Stimulated activated CD8-positive, alpha-beta memory T cell treated with anti-CD3 and anti-CD28 coated beads, Interleukin-15, amount 100 ng/mL, for 24 hours (primary cell): ENCODE results near the gene AGBL4.

Experiments
- DNase-seq: peaks from one replicate; pipeline ENCODE4 v3.0.0-alpha.2; 2020; ENCODE audit warnings: low read depth

The AGBL4 gene

DNA sequence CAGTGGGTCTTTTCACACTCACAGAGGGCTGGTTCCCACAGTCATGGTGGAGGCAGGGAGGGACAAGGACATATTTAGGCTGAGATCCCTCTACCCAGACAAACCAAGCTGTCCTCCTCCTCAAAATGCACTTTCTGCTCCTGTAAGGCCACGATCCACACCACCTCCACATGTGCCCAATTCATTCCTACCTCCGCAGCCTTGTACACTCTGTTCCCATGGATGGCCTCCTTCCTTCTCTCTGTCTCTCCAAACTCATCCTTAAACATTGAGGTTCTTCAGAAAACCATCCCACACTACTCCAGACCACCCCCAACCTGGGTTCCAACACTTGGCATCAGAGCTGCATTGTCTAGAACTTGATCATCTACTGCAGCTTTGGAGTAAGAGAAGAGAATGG is 842.7 kb downstream of the AGBL4 start:
- no peak for DNase-seq

DNA sequence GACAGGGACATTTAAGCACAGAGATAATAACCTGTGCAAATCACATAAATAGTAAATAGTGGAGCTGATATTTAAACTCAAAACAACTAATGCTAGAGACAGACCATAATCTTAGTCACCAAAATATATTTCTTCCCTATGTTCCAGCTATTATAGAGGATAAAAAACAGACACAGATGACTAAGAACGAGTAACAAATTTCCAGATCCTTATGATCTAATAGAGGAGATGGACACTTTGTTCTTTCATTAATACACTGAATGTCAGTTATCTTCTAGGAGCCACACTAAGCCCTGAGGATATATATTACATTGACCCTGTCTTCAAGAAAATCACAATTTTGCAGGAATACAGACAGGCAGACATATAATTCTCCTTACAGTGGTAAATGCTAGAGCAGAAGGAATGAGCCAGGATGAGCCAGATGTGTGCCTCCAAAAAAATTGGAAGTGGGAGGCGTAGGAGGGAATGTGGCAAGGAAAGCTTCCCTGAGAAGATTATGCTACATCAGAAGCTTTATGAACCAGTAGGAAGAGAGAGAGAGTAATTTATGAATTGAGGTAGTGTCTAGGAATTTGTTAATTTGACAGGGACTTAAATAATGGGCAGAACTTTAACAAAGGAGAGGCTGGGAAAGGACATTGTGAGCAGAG is 851.7 kb downstream of the AGBL4 start:
- DNase-seq, result no peak

DNA sequence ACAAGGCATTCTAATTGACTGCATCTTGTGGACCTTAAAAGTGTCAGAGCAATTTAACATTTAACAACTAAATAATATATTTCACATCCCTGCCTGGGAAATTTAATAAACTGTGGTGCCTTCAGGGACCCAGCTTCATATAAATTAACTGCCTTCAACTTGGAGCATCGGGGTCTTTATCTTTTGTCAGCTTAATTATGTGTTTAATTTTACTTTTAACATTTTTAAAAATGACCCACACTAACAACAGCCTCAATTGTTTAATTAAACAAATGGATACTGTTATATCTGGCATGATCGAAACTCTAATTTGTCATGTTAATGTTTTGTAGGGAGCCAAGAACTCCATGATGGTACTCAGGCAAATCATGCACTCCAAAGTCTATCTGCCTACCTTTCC is 857.7 kb downstream of the AGBL4 start:
- DNase-seq, result no peak

DNA sequence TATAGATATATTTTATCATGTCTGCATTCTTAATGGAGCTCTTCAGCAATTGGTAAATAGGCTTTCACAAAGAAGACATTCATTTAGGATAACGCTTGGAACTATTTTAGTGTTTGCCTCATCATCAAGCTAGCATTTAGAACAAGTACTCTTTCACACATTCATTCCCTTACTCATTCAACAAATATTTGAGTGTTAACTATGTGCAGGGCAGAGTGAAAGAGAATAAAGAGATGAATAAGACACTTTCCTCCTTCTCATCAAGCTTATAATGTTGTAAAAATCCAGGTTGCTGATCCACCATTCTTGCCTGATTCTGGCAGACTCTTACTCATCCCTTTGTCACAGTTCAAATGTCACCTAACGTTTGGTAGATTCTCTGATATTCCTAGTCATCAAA is 860.7 kb downstream of the AGBL4 start:
- no peak for DNase-seq

DNA sequence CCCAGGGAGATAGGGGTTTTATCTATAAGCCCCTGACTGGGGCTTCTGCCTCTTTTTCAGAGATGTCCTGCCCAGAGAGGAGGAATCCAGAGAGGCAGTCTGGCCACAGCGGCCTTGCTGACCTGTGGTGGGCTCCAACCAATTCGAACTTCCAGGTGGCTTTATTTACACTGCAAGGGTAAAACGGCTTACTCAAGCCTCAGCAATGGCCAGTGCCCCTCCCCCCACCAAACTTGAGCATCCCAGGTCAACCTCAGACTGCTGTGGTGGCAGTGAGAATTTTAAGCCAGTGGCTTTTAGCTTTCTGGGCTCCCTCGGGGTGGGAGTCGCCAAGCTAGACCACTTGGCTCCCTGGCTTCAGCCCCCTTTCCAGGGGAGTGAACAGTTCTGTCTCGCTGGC is 863.1 kb downstream of the AGBL4 start:
- no peak for DNase-seq

DNA sequence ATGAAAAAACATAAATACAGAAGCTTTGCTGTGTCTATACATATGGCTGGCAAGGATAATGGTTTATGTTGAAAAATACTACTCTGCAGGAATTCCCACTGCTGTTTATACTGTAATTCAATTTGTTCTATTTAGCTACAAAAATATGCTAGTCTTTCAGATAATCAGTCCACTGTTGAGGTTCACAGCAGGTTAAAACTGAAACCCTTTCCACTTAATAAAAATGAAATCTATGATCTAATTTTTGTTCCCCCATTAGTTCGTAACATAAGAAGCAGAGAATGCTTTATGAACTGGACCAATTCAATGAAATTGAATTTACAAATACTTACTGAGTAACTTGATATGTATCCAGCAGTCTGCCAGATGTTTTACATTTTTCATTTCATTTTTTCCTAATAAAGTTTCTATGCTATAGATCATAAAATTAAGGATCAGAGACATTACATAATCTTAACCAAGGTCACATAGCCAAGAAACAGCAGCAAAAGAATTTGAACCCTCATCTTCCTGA is 887.0 kb downstream of the AGBL4 start:
- no peak for DNase-seq

DNA sequence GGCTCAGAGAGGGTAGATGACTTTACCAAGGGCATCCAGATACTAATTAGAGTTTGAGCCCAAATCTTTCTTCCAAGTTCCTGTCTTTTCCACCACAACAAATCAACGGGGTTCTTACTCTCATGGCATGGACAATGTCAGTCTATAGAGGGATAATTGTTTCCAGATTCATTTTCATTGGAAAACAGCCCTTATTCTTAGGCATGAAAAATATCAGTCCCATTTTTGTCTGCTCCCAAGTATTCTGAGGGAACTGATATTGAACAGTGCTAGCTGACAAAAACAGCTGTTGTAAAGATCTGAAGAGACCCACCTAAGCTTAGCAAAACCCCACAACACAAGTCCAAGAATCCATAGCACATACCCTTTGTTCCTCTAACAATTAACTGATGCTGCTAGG is 898.0 kb downstream of the AGBL4 start:
- no peak for DNase-seq

DNA sequence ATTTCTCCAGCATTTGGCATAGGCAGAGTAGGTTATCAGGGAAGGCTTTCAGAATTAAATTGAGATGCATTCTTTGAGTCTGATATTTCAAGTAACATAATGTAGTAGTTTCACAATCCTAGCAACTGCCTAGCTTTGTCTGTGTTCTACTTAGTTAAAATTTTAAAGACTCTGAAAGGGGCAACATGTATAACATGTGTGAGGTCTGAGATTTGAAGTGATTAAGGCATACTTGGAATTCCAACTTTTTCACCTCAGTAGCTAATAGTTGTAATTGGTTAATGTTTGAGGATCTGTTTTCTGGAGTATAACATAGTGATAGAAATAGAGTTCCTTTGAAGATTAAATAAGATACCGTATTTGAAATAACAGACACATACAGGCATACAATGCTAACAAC is 911.8 kb downstream of the AGBL4 start:
- DNase-seq, result no peak

DNA sequence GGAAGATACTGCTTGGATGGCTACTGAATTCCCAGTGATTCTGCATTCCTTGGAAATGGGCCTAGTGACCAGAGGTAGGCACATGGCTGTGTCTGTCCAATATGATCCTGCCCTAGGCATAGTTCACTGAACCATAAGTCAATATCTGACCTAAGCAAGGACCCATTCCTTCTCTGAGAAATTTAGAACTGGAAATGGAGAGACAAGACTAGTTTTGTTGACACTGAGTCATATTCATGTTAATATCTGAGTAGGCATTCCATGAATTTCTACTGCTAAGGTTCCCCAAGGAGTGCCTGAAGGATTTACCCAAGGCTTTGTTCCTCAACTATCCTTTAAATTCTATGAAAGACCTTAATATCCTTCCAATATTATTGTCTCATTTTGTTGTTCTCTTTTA is 917.3 kb downstream of the AGBL4 start:
- no peak for DNase-seq

DNA sequence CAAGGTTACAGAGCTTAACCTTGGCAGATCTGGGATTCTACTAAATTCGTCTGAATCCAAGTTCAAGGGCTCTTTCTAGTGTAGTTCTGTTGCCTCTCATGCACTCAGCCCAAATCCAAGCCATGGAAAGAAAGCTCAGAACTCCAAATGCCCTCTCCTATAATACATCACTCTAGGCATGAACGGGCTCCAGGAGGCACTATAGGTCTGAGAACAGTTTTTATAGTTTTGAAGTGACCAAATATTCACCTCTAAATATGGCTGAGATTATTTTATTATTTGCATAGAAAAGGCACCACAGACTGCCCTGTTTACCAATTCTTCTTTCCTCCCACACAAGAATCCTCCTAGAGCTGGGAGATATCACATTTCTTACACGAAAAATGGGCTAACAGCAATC is 919.2 kb downstream of the AGBL4 start:
- no peak for DNase-seq

DNA sequence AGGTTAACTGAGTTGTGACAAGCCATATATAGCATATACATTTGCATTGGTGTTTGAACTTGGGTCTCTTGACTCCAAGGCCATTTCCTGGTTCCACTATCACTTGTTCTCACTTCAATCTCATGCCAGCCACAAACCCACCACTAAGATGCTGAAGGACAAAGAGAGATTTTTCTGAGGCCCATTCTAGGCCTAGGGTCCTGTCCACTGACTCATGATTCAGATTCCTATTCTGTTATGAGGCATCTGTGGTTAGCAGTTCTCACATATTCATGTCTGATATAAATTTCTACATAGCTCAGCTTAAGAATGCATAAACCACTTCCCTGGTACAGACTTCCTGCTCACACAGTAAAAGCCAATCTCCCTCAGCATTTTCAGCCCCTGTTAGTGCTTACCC is 921.0 kb downstream of the AGBL4 start:
- DNase-seq, result no peak

DNA sequence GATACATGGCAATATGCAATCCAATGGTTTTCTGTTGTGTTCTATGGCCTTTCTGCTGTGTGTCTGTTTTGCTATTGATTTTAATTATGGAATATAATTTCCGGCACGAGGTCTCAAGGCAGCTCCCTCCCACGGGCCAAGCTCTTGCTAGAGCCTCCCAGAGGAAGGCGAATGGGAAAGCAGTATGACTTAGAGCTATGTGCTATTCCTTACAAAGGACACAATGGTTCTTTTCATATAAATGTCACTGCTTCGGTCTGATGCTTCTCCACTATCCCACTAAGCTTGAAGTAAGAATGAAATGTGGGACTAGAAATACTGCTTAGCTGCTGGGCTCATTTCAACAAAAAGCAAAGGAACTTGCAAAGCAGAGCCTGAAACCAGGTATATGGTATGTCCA is 924.9 kb downstream of the AGBL4 start:
- DNase-seq, result no peak

DNA sequence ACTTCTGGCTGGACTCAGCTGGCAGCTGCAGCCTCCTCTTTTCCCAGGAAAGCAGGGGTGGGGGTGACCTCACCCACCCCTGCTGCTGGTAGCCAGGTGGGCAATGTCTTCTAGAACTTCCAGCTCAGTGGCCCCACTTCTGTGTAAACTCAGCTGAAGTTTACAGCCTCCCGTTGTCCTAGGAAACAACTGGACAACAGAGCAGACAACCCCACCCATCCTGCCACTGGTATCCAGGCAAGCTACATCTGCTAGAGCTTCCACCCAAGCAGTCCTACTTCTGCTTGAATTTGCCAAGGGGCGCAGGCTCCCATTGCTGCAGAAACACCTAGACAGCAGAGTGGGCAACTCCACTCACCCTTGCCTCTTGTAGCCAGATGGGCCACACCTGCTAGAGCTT is 937.4 kb downstream of the AGBL4 start:
- no peak for DNase-seq

DNA sequence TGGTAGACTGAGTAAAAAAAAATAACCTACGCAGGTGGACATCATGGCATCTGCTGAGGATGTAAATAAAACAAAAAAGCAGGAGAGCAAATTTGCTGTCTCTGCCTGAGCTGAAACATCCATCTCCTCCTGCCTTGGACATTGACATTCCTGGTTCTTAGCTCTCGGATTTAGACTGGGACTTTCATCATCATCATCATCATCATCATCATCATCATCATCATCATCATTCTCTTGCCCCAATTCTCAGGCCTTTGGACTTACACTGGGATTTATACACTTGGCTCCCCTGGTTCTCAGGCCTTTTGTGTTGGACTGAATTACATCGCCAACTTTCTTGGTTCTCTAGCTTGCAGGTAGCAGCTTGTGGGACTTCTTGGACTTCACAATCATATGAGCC is 938.7 kb downstream of the AGBL4 start:
- no peak for DNase-seq

DNA sequence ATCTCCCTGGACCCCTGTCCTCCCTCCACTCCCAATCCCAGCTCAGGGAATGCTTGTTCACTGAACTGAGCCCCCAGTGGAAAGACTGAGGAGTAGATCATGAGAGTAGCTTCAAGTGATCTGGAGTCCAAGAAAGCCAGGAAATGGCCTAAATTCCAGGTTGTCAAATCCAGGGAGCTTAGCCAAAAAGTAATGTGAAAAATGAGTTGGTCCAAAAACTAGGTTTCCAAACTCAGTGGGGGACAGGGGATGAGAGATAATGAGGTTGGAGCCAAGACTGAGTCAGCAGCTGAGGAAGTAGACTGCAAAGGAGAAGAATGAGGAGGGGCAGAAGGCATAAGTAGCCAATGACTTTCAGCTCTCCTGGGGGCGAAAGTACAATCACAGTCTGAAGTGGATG is 963.0 kb downstream of the AGBL4 start:
- DNase-seq, result no peak

DNA sequence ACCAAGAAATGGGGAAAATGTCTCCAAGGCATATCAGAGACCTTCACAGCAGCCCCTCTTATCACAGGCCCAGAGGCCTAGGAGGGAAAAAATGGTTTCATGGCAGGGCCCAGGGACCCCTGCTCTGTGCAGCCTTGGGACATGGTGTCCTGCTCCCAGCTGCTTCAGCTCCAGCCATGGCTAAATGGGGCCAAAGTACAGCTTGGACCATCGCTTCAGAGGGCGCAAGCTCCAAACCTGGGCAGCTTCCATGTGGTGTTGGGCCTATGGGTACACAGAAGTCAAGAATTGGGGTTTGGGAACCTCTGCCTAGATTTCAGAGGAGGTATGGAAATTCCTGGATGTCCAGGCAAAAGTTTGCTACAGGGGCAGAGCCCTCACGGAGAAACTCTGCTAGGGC is 964.7 kb downstream of the AGBL4 start:
- no peak for DNase-seq

DNA sequence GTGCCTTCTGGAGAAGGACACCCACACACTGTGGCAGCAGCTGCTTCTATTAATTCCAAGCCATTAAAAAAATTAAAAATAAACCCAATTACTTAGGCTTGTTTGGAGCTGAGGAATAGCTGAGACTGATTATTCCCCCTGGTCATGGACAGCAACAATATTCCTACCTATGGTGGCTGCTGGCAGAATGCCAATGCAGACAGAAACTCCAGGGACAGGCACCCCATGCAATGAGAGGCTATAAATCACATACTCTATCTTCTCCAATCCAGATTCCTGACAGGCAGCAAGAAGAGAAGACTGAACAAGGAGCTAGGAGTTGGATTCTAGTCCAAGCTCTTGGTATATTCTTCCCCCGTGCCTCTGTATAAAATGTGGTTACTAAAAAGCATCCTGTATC is 971.7 kb downstream of the AGBL4 start:
- no peak for DNase-seq

DNA sequence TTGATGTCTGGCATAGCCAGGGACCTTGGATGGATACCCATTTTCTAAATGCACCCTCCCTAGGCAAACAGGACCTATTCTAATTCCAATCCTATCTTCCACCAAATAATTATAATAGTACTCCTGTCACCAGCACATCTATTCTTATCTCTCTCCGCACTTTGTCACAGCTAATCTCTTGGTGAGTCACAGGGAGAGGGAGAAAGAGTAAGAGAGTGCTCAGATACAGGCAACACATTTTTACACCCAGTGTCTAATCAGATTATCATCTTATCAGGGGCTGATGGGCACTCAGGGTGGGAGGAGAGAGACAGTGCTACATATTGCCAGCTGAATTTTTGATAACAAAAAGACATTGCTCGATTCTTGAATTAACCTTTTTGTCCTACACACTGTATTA is 972.1 kb downstream of the AGBL4 start:
- DNase-seq, result no peak

DNA sequence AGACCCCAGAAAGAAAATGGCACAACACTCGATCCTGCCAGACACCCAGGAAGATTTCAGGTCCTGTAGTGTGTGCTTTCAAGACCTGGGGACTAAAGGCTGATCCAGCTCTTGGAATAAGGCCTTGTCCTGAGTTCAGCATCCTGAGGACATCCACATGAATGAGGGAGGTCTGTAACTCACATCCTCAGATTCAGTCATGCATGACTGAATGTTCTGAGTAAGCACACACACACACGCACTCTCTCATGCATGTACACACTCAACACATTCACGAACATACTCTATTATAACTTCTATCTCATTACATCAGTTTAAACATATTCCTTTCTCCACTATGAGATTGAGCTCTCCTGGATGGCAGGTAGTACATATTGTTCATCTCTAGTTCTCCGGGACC is 973.7 kb downstream of the AGBL4 start:
- DNase-seq, result no peak

DNA sequence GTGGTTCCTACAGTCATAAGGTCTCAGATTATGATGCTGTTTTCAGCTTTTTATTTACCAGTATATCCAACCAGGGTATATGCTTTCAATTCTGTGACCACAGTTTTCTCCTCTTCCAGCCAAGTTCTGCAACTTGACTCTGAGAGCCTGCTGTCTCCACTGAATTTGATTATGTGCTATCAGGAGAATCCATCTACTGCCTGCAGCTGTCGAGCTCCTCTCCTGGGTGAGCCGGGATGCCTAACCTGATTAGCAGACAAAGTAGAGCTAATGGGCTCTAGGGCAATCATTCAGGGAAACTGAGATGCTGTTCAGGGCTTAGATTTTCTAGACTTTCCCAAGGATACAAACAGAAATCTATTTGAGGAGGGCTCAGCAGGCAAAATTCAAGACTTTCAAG is 975.6 kb downstream of the AGBL4 start:
- DNase-seq, result no peak

DNA sequence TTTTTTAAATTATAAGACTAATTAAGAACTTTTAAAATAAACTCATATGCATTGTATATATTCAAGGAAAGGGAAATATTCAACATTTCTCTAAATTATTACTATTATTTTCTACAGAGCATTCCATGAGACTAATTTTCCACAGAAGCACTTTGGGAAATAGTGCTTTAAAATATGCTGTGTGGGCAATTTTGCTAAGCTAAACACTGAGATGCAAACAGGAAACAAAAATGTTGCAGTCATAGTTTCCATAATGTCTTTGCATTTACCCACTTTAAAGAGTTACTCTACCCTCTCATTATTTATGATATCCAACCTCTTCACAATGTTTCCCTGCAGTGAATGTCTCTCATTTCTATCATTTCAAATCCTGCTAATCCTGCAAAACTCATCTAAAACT is 977.4 kb downstream of the AGBL4 start:
- no peak for DNase-seq

DNA sequence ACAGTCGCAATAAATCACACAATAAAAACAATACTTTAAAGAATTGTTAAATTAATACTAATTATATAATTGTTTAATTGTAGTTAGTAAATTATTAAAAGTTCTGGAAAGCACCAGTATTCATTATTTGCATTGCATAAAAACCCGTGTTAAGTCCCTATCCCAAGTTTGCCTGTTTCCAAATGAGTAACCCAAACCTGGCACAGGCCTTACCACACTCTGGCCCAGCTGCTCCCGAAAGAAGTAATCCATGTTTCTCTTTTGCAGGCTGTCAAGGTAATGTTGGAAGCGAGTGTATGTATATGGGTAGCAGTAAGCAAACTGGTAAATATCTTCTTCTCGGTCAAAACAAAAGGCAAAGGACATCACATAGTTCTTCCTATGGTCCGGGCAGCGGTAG is 978.4 kb downstream of the AGBL4 start:
- DNase-seq, result no peak

DNA sequence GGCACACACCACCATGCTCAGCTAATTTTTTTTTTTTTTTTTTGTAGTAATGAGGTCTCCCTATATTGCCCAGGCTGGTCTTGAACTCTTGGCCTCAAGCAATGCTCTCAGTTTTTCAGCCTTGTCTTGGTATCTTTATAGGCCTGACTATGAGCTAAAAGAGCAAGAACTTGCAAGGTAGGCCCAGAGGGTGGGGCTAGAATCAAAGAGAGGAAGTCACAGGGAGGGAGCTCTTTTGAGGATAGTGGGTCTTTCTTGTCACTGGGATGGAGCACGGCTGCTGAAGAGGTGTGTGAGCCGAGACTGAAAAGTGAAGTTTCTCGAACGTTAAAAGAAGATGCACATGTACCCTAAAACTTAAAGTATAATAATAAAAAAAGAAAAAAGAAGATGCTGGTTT is 987.1 kb downstream of the AGBL4 start:
- no peak for DNase-seq

DNA sequence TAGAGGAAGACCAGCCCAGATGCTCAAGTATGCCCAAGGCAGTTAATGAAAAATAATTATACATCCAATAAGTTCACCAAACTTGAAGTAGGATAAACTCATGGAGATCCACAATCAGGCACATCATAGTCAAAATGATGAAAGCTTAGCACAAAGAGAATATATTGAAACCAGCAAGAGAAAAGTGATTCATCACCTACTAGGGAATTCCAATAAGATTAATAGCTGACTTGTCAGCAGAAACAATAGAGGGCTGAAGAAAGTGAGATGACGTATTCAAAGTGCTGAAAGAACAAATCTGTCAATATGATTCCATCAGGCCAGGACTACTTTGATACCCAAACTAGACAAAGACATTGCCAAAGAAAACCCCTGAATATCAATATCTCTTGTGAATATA is 995.4 kb downstream of the AGBL4 start:
- DNase-seq, result no peak
